H1 (cell line): ENCODE data around the gene PHF10. TPM values are rescaled to one million over a fixed set of nuclear protein-coding genes. Genes with fewer than 3 reads are reported as not detected.

Source experiments
- CHD7 ChIP-seq: fragments of 300-600 bp; sonication (generic); IDR thresholded peaks from 2 replicates; pipeline ENCODE4 v1.7.1; 2012; ENCODE audit warnings: low read length, moderate library complexity, mild to moderate bottlenecking, inconsistent platforms; ENCODE audit not compliant: insufficient replicate concordance
- CTBP2 ChIP-seq: IDR thresholded peaks from 2 replicates; pipeline ENCODE4 v1.7.0; 2011; ENCODE audit warnings: borderline replicate concordance, mild to moderate bottlenecking, moderate library complexity, mixed read lengths, low read length; ENCODE audit not compliant: insufficient read depth, insufficient read length
- polyA plus RNA-seq, 7 experiments: library from polyadenylated mRNA; depleted of rRNA in 3 of 7; stranded (reverse) in 5 of 7; unstranded in 2 of 7; fragments of >200 nt in 5 of 7; fragments of 200-250 nt in 2 of 7; gene quantifications; 1 replicate in 5 of 7; 2 replicates in 1 of 7; 4 replicates in 1 of 7; pipeline versions ENCODE4 v1.2.1 to v1.2.3, GENCODE V29; 2011 to 2013; ENCODE audit warnings: missing spikeins in 2 of 7, mixed read lengths in 2 of 7
- total RNA-seq: library from RNA; stranded (reverse); fragmentation: NEBNext Ultra II Directional; extraction: Animal tissue kit (Norgen Biotek cat#: 25700); gene quantifications from 2 replicates; pipeline ENCODE4 v1.2.1, GENCODE V29; 2021

PHF10 gene
- total and polyA plus RNA-seq, 2 of the 8 experiments (the other 6 are each of a cell fraction or from before 2014, with no cell fraction given): 15.6 to 51.1 TPM

GRCh38 chr6:169691260-169691659 lies 33.0 kb downstream of the PHF10 start (continued):
- TF ChIP-seq CHD7 (no peak), CTBP2 (no peak)
